Stimulated activated CD8-positive, alpha-beta memory T cell treated with anti-CD3 and anti-CD28 coated beads, Interleukin-4, amount 100 ng/mL, for 24 hours (primary cell): ENCODE measurements around the gene PKHD1.

Experiments used
- DNase-seq: peaks from one replicate; pipeline ENCODE4 v3.0.0-alpha.2; 2020; ENCODE audit warnings: low read depth

The PKHD1 gene

DNA sequence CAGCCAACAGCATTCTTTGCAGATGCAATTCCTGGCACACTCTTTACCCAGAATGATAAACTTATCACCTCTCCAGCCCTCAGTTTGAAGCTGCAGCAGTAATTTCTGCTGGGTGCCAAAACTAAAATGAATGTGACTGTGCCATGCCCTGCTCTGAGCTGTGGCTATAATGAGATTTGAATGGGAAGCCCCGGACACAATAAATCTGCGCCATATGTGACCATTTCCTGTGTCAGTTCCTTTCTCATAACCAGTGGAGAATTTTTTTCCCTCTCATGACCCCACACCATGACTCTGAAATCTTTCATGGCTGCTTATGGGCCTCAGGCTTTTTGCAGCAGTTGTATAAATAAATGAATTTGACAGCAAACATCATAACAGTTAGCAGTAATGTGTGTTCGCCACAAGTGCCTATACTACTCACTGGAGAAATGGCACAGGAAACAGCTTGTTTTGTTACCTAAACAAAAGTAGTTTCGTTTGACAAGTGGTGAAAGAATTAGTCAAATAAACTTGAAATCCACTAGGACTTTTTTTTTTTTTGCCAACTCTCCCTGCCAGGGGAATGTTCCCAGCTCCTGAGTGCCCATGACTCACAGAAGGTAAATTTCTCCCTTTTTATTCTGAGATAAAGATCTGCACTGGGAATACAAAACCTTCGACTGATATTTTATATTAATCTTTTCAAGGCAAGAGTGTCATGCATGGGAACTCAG is 408.4 kb downstream of the PKHD1 start:
- no peak for DNase-seq

- no peak for DNase-seq
These were observed 409.1 kb downstream of the PKHD1 start for GRCh38 chr6:51678274-51678673.

GRCh38 chr6:51675922-51676275 is 411.5 kb downstream of the PKHD1 start:
- no peak for DNase-seq

DNA sequence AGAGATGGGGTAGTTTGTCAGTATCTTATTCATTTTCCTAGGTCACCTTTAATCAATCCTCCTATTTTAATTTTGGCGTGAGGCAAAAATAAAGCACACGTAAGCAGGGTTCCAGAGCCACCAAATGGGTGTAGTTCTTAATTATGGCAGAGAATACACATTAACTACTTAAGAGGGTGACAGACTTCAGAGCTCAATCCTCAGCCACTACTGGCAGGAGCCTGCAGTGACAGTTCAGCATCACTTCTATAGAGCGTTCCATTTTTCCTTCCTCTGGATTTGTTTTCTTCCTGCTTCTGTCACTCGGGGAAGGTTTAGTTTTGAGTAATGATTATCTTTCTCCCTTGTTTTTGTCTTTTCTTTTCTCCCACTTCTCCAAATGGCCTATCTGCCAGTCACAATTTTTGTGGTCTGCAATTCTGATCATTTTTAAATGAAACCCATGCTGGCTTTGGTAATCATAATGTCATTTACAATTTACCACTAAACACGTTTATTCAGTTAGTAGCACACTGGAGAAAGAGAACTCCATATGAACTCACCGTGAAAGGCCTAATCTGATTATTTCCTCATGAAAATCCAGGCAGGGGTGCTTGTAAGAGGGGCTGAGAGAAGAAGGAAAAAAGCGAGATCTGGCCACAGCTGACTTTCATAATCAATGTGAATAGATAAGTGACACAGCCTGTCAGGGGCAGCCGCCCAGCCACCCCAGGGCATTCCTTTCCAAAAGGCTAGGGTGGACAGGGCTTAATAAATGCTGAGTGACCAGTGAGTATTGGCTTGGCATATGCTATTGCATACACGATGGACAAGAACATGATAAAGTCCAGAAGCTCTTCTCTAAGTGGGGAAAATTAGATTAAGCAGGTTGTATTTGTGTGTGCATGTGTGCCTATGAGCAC is 412.1 kb downstream of the PKHD1 start:
- DNase-seq, result no peak

GRCh38 chr6:51663525-51663924 is 423.9 kb downstream of the PKHD1 start:
- DNase-seq, result no peak

- DNase-seq, result no peak
These were observed 426.6 kb downstream of the PKHD1 start for GRCh38 chr6:51660767-51661166.

- no peak for DNase-seq
These were observed 429.9 kb downstream of the PKHD1 start for GRCh38 chr6:51657491-51657890.

GRCh38 chr6:51655517-51655916 is 431.9 kb downstream of the PKHD1 start:
- no peak for DNase-seq

DNA sequence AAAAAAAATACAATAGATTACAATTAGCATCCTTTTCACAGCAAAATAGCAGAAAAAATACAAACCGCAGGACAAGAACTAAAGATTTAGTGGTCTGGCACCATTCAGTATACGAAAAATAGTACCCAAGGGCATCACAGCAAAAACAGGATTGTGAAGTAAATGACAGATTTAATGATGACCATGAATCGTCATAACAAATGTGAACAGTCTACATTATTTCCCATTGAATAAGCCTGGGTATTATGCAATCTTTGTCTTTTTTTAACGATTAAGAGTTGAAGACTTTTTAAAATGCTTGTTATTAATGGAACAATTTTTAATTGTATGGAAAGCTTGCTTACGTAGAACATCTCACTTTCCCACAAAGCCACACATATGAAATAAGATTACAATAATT is 432.8 kb downstream of the PKHD1 start:
- DNase-seq, result no peak

DNA sequence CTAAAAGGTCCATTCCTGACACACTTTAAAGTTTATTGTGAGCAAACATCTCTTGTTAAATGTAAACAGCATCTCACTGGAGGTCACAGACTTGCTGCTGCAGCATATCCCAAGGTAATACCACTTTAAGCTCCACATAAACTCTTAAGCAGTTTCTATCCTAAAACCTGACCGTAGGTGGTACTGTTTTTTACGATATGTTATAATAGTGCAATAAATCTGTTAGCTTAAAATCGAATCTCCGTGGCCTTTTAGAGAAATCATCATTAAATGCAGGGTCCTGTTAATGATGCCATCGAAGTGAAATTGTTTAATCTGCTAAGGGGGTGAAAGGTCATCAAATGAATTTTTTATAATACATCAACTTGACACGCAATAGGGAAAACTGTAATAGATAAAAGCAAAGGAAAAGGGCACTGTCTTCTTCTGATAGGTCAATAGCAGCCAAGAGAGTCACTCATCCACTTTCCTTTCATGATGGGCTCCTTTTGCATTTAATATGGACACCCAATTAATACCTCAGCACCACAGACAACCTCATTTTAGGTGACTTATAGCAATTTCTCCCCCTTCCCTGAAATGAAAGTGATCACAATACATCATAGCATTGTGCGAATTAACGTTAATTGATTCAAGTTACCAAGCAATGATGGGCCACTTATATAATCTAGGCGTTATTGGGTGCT is 436.1 kb downstream of the PKHD1 start:
- DNase-seq, result no peak

- no peak for DNase-seq
These were observed 438.6 kb downstream of the PKHD1 start for GRCh38 chr6:51648774-51649173.

DNA sequence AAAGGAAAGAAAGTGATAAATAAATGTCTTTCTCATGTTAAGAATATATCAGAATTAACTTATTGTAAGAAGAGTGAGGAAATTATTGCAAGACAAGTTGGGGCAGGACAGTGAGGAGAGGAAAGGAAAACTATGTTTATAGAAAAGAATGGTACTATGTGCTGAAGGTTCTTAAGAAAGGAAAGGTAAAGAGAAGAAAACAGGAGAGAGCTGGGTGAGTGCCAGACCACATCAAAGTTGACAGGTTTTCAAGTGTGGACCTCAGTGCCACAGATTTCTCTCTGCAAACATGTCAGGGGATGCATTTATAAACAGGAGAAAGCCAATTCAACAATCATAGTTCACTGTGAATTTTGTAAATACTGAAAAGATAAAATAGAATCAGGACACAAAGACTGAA is 439.2 kb downstream of the PKHD1 start:
- no peak for DNase-seq

- DNase-seq, result no peak
These were observed 443.0 kb downstream of the PKHD1 start for GRCh38 chr6:51644426-51644825.

DNA sequence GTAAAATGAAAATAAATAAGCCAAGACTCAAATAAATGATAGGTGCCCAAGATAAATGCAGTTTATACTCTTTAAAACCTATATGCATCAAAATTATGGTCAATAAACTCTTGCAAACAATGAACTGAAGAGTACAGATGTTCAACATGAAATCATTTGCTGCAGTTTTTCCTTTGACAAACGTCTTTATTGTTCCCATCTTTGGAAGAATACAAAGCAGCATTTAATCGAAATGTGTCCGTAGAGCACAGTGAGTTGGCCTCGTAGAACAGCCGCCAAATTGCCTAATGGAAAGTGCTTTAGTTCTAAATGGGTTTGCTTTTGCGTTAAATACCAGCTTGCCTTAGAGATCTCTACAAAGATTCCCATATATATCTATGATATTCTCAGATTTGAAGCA is 447.4 kb downstream of the PKHD1 start:
- DNase-seq, result no peak

- DNase-seq, result no peak
These were observed 454.0 kb downstream of the PKHD1 start for GRCh38 chr6:51633424-51633823.

DNA sequence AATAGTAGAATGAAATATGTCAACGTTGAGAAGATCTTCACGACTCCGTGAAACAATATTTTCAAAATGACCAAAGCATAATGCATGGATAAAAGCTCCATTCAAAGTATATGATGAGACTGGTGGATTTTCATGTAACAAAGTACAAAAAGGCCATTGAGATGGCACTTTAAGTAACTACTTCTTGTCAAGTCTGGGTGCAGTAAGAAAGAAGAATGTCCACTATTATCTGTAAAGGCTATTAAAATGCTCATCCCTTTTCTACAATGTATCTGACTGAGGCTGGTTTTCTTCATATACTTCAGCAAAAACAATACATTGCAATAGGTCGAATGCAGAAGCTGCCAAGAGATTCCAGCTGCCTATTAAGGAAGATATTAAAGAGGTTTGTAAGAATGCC is 457.4 kb downstream of the PKHD1 start:
- no peak for DNase-seq

GRCh38 chr6:51626391-51626790 is 461.0 kb downstream of the PKHD1 start:
- no peak for DNase-seq

- no peak for DNase-seq
These were observed 461.8 kb downstream of the PKHD1 start for GRCh38 chr6:51625566-51625965.

- DNase-seq, result no peak
These were observed 466.4 kb downstream of the PKHD1 start for GRCh38 chr6:51620971-51621370.

DNA sequence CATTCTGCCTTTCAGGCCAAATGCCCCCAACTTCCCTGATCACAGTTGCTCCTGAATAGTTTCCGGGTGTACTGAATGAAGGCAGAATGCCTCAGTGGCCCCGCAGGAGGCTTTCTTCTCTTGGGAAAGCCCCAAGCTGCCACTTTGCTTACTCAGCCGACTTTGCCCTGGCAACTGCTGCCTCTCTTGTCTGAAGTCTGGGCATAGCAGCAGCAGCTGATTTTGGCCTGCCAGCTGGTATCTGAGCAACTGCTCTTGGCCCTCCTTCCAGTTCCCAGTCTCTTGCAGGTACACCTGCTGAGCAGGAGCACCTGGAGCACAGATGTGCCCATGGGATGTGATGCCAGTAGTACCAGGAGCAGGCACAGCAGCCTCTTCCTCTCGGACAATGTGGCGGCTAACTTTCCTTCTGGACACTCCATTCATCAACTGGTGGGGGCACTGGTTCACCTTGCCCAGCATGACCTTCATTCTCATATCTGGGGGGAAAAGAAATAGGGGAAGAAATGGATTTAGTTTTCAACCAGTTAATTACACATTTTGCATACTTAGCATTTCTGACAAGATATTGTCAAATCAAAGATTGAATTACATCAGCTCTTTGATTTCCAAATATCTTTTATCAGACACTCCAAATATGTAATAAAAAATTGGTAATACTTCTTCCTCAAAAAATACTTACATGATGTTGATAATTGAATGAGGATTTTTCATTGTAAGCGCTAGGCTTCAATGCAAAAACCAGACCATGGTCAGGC is 468.2 kb downstream of the PKHD1 start:
- no peak for DNase-seq

DNA sequence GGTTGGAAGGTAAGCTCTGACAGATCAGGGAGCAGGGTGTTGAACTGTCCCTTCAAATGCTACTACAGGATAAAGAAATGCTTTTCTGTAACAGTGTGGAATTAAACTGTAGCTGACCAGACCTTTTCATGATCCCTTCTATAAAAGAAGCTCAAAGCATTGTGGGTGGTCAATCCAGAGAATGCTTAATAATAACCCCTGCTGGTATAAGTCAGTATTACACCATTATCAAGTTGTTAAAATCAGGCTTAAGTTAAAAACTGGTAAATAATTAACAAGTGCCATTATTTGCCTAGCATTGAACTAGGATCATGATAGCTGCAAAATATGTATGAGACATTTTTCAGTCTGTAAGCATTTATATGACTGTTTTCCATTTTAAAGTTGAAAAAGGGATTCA is 468.9 kb downstream of the PKHD1 start:
- DNase-seq, result no peak

DNA sequence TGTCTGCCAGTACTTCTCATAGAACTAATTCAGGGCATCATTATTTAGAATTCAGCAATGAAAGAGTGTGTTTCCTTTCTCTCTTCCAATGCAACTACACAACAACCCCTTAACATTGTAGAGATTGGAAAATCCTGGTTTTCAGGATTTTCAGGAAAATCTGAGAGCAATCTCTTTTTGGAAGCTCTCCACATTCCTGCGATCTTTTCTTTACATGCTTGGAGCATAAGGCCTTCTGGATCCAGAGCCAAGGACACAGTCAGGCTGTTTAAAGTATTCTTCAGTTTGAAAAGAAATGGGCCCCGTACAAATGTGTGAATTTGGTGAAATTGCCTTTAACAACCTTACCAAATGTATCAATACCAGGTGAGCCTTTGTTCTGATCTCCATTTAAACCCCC is 469.7 kb downstream of the PKHD1 start:
- no peak for DNase-seq
